OCI-LY7 (cell line): ENCODE measurements around the gene UBE2Q2. TPM values are rescaled to one million over a fixed set of nuclear protein-coding genes. Genes with fewer than 3 reads are reported as not detected.
A peak's percentile ranks its signal among the peaks of the same experiment; 100 is the strongest.
"Not testable (repeated sequence)": the region's sequence is repeated elsewhere in the genome, so short reads cannot be mapped to it uniquely, and the experiment has no call there.

Experiments
- BruUV-seq: library from RNA; stranded (reverse); fragments of 400-500 nt; replicated peaks from 2 replicates; lab custom pipeline; 2021; lab: Mats Ljungman, UMichigan
- CTCF ChIA-PET: fragments of 300-600 bp; sonication (Branson Sonifier 250); formaldehyde crosslinking; loops from one replicate; lab custom pipeline; 2022; ENCODE audit warnings: antibody characterized with exemption; ENCODE audit not compliant: unreplicated experiment; lab: Charles Lee
- POLR2A ChIA-PET: fragments of 300-600 bp; sonication (Branson Sonifier 250); formaldehyde crosslinking; loops from one replicate; lab custom pipeline; 2022; ENCODE audit warnings: antibody characterized with exemption; lab: Charles Lee
- DNase-seq: peaks from one replicate; pipeline ENCODE4 v3.0.0-alpha.2; 2015; ENCODE audit warnings: low spot score
- H2AFZ ChIP-seq: fragments of 200-600 bp; sonication (generic), shearing (Covaris generic); 2 replicates; pipeline ENCODE4 v1.6.1; 2014; ENCODE audit warnings: mild to moderate bottlenecking, antibody characterized with exemption, low read length, moderate library complexity
- H3K27ac ChIP-seq: fragments of 200-600 bp; sonication (generic); 2 replicates; pipeline ENCODE4 v1.5.1; 2014; ENCODE audit warnings: mixed run types, low read depth, mild to moderate bottlenecking, moderate library complexity, low read length, inconsistent platforms; ENCODE audit not compliant: poor library complexity, severe bottlenecking
- H3K36me3 ChIP-seq: fragments of 200-600 bp; sonication (generic); 2 replicates; pipeline ENCODE4 v1.6.1; 2014; ENCODE audit warnings: mild to moderate bottlenecking, antibody characterized with exemption, low read length, moderate library complexity, mixed read lengths; ENCODE audit not compliant: insufficient read depth
- H3K4me1 ChIP-seq: fragments of 200-600 bp; sonication (generic); 2 replicates; pipeline ENCODE4 v1.5.1; 2014; ENCODE audit warnings: mild to moderate bottlenecking, low read length; ENCODE audit not compliant: insufficient read depth, poor library complexity, severe bottlenecking
- H3K4me2 ChIP-seq: fragments of 200-600 bp; sonication (generic); 2 replicates; pipeline ENCODE4 v1.6.1; 2014; ENCODE audit warnings: mild to moderate bottlenecking, low read length
- H3K4me3 ChIP-seq: fragments of 200-600 bp; sonication (generic); 2 replicates; pipeline ENCODE4 v1.5.1; 2014; ENCODE audit warnings: mild to moderate bottlenecking, low read depth, low read length; ENCODE audit not compliant: poor library complexity, severe bottlenecking
- H3K79me2 ChIP-seq: fragments of 200-600 bp; sonication (generic); 2 replicates; pipeline ENCODE4 v1.6.1; 2016; ENCODE audit warnings: low read depth, mild to moderate bottlenecking, low read length, moderate library complexity, mixed read lengths; ENCODE audit not compliant: insufficient read depth
- H3K9me2 ChIP-seq: fragments of 200-600 bp; sonication (generic); 2 replicates; pipeline ENCODE4 v1.6.1; 2016; ENCODE audit warnings: mild to moderate bottlenecking, low read length, mixed read lengths; ENCODE audit not compliant: insufficient read depth
- H3K9me3 ChIP-seq: fragments of 200-600 bp; sonication (generic); 2 replicates; pipeline ENCODE4 v1.6.1; 2014; ENCODE audit warnings: mild to moderate bottlenecking, mixed run types, low read length, mixed read lengths
- H4K20me1 ChIP-seq: fragments of 200-600 bp; sonication (generic); 2 replicates; pipeline ENCODE4 v1.6.1; 2014; ENCODE audit warnings: mild to moderate bottlenecking, antibody characterized with exemption, low read length, moderate library complexity, mixed read lengths; ENCODE audit not compliant: insufficient read depth
- CTCF ChIP-seq: fragments of 200-600 bp; sonication (generic); conservative IDR thresholded peaks from 2 replicates; pipeline ENCODE4 v1.5.1; 2014; ENCODE audit warnings: mild to moderate bottlenecking, antibody characterized with exemption, low read length, moderate library complexity, mixed read lengths
- EZH2phosphoT487 ChIP-seq: fragments of 200-600 bp; sonication (generic); IDR thresholded peaks from 2 replicates; pipeline ENCODE4 v1.6.1; 2018; ENCODE audit warnings: low read depth, borderline replicate concordance, mild to moderate bottlenecking, mixed run types, antibody characterized with exemption, low read length, moderate library complexity, mixed read lengths
- intact Hi-C: fragments of 100-400 bp; cut with micrococcal nuclease; formaldehyde crosslinking; loops from one replicate; pipeline ENCODE4 v1.10.0; 2022; ENCODE audit not compliant: unreplicated experiment
- total RNA-seq, 2 experiments: library from RNA; depleted of rRNA in 1 of 2; stranded (reverse); fragments of >200 nt in 1 of 2; shearing (Covaris generic) in 1 of 2; gene quantifications; 2 replicates each; pipeline ENCODE4 v1.2.3, GENCODE V29; 2014 to 2022

UBE2Q2 gene
- total RNA-seq, 2 experiments from 2014 or later, result 12.0 TPM

DNA sequence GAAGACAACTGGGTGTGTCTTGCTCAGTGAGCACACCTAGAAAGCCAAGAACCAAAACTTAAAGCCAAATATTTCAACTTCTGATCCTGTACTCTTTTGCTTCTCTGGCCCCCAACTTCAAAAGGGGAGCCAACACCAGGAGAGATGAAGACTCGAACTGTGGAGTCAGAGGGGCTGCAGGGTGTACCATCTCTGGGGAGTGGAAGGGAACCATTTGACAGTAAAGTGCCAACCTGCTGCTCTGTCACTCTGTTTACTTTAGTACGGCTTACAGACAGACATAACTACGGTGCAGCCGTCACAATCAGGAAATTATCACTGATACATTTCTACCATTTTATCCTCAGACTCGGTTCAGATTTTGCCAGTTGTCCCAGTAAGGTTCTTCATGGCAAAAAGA, 62.0 kb downstream of the UBE2Q2 start:
- TF ChIP-seq EZH2phosphoT487 (no peak), CTCF (no peak)
- Histone ChIP-seq H3K27ac (no peak overlapping the region), H3K4me2 (peak overlapping the region; percentile 35), H3K4me3 (no peak overlapping the region), H2AFZ (no peak overlapping the region), H3K9me3 (no peaks in the 10 kb centered on the region), H3K36me3 (peaks cover 31% of the 10 kb centered on the region), H3K79me2 (peaks cover 6% of the 10 kb centered on the region; the same call in 1 of the 2 replicates), H4K20me1 (no peaks in the 10 kb centered on the region), H3K4me1 (peaks cover 17% of the 10 kb centered on the region), H3K9me2 (no peaks in the 10 kb centered on the region)
- CTCF ChIA-PET, result no interaction called here
- BruUV-seq, result no TSS peak
- DNase-seq, result no peak
- intact Hi-C loops, result no loop called here
- POLR2A ChIA-PET, result interaction anchor here (0.8 kb wide), 1 partner anchor 431 kb away, joined by 5 read pairs; the partner anchor contains the start of gene ISL2

DNA sequence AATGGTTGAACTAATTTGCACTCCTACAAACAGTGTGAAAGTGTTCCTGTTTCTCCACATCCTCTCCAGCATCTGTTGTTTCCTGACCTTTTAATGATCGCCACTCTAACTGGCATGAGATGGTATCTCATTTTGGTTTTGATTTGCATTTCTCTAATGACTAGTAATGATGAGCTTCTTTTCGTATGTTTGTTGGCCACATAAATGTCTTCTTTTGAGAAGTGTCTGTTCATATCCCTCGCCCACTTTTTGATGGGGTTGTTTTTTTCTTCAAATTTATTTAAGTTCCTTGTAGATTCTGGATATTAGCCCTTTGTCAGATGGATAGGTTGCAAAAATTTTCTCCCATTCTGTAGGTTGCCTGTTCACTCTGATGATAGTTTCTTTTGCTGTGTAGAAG, 67.1 kb downstream of the UBE2Q2 start:
- CTCF ChIA-PET, H3K79me2 ChIP-seq, intact Hi-C loops, H3K4me3 ChIP-seq, H4K20me1 ChIP-seq, H2AFZ ChIP-seq, POLR2A ChIA-PET, DNase-seq, H3K4me1 ChIP-seq, H3K27ac ChIP-seq, H3K9me3 ChIP-seq, BruUV-seq, H3K4me2 ChIP-seq, H3K9me2 ChIP-seq: not testable (repeated sequence)
- H3K36me3 ChIP-seq, result peaks cover 59% of the 10 kb centered on the region

DNA sequence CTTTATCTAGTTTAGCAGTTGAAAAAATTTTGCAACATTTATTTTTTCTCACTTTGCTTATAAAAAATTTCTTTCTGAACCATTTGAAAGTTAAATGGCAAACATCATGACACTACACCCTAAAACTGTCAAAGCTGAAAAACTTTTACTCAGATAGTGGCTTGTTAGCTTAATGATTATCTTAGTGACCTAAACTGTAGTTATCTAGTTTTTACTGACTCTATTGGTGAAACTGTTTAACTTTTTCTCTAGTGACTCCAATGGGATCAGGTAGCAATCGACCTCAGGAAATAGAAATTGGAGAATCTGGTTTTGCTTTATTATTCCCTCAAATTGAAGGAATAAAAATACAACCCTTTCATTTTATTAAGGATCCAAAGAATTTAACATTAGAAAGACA, 73.7 kb downstream of the UBE2Q2 start:
- CTCF ChIA-PET, result no interaction called here
- no peak overlapping the region for H3K4me3 ChIP-seq
- intact Hi-C loops, result no loop called here
- no peaks in the 10 kb centered on the region; the same call in 1 of the 2 replicates for H3K79me2 ChIP-seq
- H3K4me1 ChIP-seq, result no peaks in the 10 kb centered on the region
- H3K27ac ChIP-seq, result no peak overlapping the region
- TF ChIP-seq CTCF, result no peak
- TF ChIP-seq EZH2phosphoT487, result no peak
- no peak overlapping the region for H2AFZ ChIP-seq
- no TSS peak for BruUV-seq
- no peaks in the 10 kb centered on the region for H4K20me1 ChIP-seq
- no peaks in the 10 kb centered on the region for H3K9me3 ChIP-seq
- H3K4me2 ChIP-seq, result no peak overlapping the region
- POLR2A ChIA-PET, result no interaction called here
- peaks cover 59% of the 10 kb centered on the region for H3K36me3 ChIP-seq
- no peaks in the 10 kb centered on the region for H3K9me2 ChIP-seq
- DNase-seq, result no peak
